Immature natural killer cell (primary cell): ENCODE data around the gene POLN. TPM values are rescaled to one million over a fixed set of nuclear protein-coding genes. Genes with fewer than 3 reads are reported as not detected.
"Not testable (repeated sequence)": the region's sequence is repeated elsewhere in the genome, so short reads cannot be mapped to it uniquely, and the experiment has no call there.

Source experiments
- DNase-seq, 3 donors: peaks; one replicate each; pipeline ENCODE4 v3.0.0; 2022; ENCODE audit warnings: mixed read lengths in 1 of 3
- H3K27ac Mint-ChIP-seq, 6 donors: one replicate each; pipeline ENCODE4 v1.8.0; 2020; ENCODE audit warnings: mixed read lengths in 6 of 6, mild to moderate bottlenecking in 5 of 6, inconsistent platforms in 4 of 6, moderate library complexity in 3 of 6
- H3K27me3 Mint-ChIP-seq, 3 donors: one replicate each; pipeline ENCODE4 v1.8.0; 2020 to 2021; ENCODE audit warnings: low read depth in 3 of 3, mild to moderate bottlenecking in 3 of 3, mixed read lengths in 3 of 3, moderate library complexity in 3 of 3, inconsistent platforms in 1 of 3
- H3K36me3 Mint-ChIP-seq, 3 donors: one replicate each; pipeline ENCODE4 v1.8.0; 2020; ENCODE audit warnings: mixed read lengths in 3 of 3, inconsistent platforms in 2 of 3, mild to moderate bottlenecking in 2 of 3
- H3K4me1 Mint-ChIP-seq, 2 donors: one replicate each; pipeline ENCODE4 v1.8.0; 2020; ENCODE audit warnings: inconsistent platforms in 2 of 2, mild to moderate bottlenecking in 2 of 2, mixed read lengths in 2 of 2, moderate library complexity in 1 of 2
- H3K4me3 Mint-ChIP-seq, 5 donors: one replicate each; pipeline ENCODE4 v1.8.0; 2020; ENCODE audit warnings: mild to moderate bottlenecking in 5 of 5, mixed read lengths in 5 of 5, inconsistent platforms in 3 of 5, moderate library complexity in 3 of 5
- H3K9me3 Mint-ChIP-seq, 6 donors: one replicate each; pipeline ENCODE4 v1.8.0; 2020; ENCODE audit warnings: mild to moderate bottlenecking in 6 of 6, mixed read lengths in 6 of 6, inconsistent platforms in 4 of 6, moderate library complexity in 3 of 6
- polyA plus RNA-seq, 3 donors: library from polyadenylated mRNA; unstranded; fragments of 300-500 nt; fragmentation: Illumina TruSeq; gene quantifications; one replicate each; pipeline ENCODE4 v1.2.3, GENCODE V29; 2021

POLN gene
- polyA plus RNA-seq, 3 donors from 2014 or later = 0.41 to 1.6 TPM; not detected in 1

DNA sequence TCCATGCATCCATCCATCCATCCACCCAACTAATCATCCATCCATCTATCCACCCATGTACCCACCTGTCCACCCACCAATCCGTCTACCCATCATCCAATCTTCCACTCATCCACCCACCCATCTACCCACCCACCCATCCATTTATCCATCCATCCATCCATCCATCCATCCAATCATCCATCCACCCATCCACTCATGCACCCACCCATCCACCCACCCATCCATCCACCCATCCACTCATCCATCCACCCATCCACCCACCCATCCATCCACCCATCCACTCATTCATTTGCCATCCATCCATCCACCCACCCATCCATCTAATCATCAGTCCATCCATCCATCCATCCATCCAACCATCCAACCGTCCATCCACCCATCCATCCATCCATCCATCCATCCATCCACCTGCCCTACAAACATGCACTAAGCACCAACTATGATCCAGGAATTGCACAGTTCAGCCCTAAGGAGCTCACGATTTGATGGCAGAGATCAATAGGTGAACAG is 41.3 kb upstream of the POLN start:
- H3K4me1 Mint-ChIP-seq = peaks cover 38 to 44% of the 10 kb centered on the region in 2 donors
- H3K9me3 Mint-ChIP-seq = no peaks in the 10 kb centered on the region
- no peak for DNase-seq
- peaks cover 0 to 20% (median 16%) of the 10 kb centered on the region in 3 donors for H3K36me3 Mint-ChIP-seq
- H3K27me3 Mint-ChIP-seq = peaks cover 12 to 19% (median 14%) of the 10 kb centered on the region in 3 donors
- H3K4me3 Mint-ChIP-seq = peak overlapping the region in 3 of 5 donors; percentile 18 to 64 (median 58)
- H3K27ac Mint-ChIP-seq = peak overlapping the region in 5 of 6 donors; percentile 99 to 100 (median 100)

DNA sequence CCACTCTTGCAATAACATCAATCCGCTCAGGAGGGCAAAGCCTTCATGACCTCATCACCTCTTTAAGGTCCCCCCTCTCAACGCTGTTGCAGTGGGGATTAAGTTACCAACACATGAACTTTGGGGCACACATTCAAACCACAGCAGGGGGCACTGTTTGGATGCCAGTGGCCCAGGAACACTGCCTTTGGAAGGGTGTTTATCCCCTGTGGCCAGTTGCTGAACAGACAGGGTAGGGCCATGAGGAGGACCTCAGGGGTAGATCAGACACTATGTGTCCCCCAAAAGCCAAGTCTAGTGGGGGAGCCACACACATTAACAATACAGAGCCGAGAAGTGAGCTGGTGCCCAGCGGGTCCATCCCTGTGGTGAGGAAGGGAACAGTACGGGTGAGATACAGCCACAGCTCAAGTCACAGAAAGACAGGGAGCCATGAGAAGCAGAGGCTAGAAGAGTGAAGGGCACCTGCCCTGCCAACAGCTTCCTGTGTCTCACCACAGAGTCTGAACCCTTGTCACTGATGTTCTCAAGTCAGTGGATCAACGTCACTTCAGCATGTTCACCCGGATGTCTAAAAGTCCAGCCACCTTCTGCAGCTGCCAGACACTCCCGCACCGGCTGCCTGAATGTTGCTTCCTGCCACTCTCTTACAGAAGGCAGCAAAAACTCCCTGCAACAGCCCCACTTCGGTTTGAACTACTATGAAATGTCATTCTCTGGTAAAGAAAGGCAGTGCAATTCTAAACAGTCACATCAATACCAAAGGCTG is 39.8 kb upstream of the POLN start:
- H3K36me3 Mint-ChIP-seq = peaks cover 0 to 18% (median 14%) of the 10 kb centered on the region in 3 donors
- peak overlapping the region; percentile 70 to 84 (median 77) for H3K4me3 Mint-ChIP-seq
- H3K9me3 Mint-ChIP-seq = no peaks in the 10 kb centered on the region
- H3K27ac Mint-ChIP-seq = peak overlapping the region; percentile 99 to 100 (median 100)
- peaks cover 38 to 44% of the 10 kb centered on the region in 2 donors for H3K4me1 Mint-ChIP-seq
- peak; percentile 94 to 95 (median 95) for DNase-seq
- H3K27me3 Mint-ChIP-seq = peaks cover 9 to 19% (median 9%) of the 10 kb centered on the region in 3 donors

DNA sequence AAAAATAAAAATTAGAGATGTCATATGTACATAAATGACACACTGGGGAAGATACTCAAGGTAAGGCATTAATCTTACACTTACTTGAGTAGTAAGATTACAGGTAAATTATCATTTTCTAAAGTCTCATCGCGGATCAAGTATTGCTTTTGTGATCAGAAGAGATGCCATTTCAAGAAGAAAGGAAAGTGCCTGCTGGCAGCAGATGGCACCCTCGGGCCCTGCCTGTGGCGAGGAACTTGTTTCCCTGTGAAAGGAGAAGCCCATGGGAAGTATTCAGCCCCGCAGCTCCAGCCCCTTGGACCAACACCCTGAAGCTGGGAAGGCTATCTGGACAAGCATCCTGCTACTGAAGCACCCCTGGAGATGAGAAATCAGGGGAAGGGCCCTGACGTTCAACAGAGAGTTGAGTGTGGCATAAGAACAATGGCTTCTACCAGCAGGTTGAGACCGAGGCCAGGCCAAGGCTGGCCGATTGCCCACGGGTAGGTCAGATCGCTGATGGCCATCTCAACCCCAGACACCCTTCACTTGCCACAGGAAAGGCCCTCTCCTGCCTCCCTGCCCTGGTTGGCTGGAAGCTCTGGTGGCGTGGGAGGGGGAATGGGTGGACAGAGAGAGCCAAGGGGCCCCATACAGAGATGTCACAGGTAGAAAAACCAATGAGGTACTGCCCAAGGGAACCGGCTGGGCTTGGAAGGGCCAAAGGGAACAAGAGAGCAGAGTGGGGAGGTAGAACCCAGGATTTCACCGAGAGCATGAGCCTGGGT is 38.8 kb upstream of the POLN start:
- DNase-seq = no peak
- Mint-ChIP-seq H3K4me1 (peaks cover 38 to 44% of the 10 kb centered on the region in 2 donors), H3K4me3 (peak overlapping the region in 2 of 5 donors; percentile 58 to 77)

DNA sequence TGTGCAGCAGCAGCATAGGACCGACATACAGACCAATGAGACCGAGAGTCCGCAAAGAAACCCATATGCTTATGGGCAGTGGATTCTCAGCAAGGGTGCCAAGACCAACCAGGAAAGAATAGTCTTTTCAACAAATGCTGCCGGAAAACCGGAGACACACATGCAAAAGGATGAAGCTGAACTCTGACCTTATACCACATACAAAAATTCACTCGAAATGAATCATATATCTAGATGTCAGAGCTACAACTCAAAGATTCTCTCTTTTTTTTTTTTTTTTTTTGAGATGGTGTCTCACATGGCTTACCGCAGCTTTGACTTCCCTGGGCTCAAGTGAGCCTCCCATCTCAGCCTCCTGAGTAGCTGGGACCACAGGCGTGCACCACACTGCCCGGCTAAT is 36.0 kb upstream of the POLN start:
- H3K9me3 Mint-ChIP-seq = no peaks in the 10 kb centered on the region
- peaks cover 3 to 9% (median 7%) of the 10 kb centered on the region in 3 donors for H3K36me3 Mint-ChIP-seq
- H3K27me3 Mint-ChIP-seq = peaks cover 10 to 16% (median 11%) of the 10 kb centered on the region in 3 donors
- peaks cover 29 to 33% of the 10 kb centered on the region in 2 donors for H3K4me1 Mint-ChIP-seq
- peak overlapping the region in 3 of 6 donors; percentile 35 to 100 (median 84) for H3K27ac Mint-ChIP-seq
- DNase-seq = no peak
- no peak overlapping the region for H3K4me3 Mint-ChIP-seq

More for the DNA sequence above, 38.8 kb upstream of the POLN start:
- Mint-ChIP-seq H3K27me3 (peaks cover 8 to 16% (median 11%) of the 10 kb centered on the region in 3 donors), H3K27ac (peak overlapping the region; percentile 99 to 100 (median 100)), H3K9me3 (no peaks in the 10 kb centered on the region), H3K36me3 (peaks cover 0 to 16% (median 9%) of the 10 kb centered on the region in 3 donors)

DNA sequence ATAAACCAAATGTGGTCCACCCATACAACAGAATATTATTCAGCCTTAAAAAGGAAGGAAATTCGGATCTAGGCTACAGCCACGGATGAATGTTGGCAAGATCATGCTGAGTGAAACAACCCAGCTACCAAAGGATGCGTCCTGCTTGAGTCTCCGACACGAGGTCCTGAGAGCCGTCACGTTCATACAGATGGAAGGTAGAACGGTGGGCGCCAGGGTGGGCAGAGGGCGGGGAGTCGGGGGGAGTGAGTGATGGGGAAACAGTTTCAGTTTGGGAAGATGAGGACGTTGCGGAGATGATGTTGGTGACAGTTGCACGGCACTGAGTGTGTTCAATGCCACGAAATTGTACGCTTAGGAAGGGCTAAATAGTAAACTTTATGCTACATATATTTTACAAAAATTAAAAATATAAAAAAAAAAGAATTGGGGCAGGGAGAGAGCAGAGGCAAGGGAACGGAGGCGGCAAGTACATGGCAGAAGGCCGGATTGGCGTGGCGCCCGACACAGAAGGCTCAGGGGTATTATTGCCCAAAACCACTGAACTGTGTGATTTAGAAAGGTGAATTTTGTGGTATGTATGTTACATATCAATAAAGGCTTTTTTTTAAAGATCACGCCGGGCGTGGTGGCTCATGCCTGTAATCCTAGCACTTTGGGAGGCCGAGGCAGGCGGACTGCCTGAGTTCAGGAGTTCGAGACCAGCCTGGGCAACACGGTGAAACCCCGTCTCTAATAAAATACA is 34.8 kb upstream of the POLN start:
- Mint-ChIP-seq H3K4me1 (peaks cover 22 to 29% of the 10 kb centered on the region in 2 donors), H3K27ac (no peak overlapping the region)

DNA sequence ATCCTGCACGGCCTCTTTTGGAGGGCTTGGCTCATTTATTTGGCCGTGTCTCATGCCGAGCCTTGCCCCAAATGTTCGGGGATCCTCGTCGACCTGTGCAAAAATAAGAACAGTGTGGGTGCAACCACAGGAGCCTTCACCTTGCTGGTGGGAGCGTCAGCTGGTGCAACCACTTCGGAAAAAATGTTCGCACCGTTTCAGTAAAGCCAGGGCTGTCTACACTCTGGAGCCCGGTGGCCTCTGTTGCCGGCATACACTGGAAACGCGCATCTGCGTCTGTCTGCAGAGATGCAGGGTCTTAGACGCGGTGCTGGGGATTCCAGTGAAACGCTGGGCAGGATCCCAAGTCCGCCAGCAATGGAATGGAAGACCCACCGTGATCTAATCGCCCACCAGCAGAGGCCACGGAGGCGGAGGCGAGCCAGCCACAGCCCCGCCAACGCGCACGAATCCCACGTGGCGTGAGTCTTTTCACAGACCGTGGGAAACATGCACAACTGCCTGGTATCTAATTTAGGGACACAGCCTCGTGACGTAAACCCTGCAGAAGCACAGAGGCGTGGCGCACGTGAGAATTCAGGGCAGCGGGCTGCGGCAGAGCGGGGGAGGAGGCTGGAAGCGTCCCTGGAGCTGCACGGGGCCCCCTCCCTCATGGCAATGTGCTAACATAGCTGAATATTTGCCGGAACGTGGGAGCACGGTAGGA is 33.8 kb upstream of the POLN start:
- Mint-ChIP-seq H3K36me3 (peaks cover 3 to 7% (median 6%) of the 10 kb centered on the region in 3 donors), H3K27me3 (peaks cover 3 to 6% (median 4%) of the 10 kb centered on the region in 3 donors), H3K4me1 (peaks cover 12 to 18% of the 10 kb centered on the region in 2 donors), H3K27ac (no peak overlapping the region), H3K9me3 (no peaks in the 10 kb centered on the region), H3K4me3 (no peak overlapping the region)
- no peak for DNase-seq

More for the DNA sequence above, 34.8 kb upstream of the POLN start:
- DNase-seq = no peak
- Mint-ChIP-seq H3K4me3 (no peak overlapping the region), H3K9me3 (no peaks in the 10 kb centered on the region), H3K27me3 (peaks cover 4 to 7% (median 6%) of the 10 kb centered on the region in 3 donors), H3K36me3 (peaks cover 3 to 7% (median 6%) of the 10 kb centered on the region in 3 donors)

DNA sequence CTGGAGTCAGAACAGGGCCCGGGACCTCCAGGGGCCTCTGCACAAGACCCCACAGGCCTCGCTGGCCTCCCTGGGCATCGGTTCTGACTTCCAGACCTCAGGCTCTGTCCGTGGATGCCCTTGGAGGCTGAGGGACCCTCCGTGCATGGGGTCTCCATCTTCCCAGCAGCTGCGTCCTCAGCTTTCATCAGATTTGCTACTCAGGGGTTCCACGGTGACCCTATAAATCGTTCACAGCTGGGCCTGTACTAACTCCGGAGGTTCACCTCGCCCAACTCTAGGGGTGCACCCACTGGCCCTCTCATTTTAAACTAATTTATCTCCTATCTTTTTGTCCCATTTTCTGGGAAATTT is 33.1 kb upstream of the POLN start:
- H3K4me3 Mint-ChIP-seq, H3K9me3 Mint-ChIP-seq, H3K27me3 Mint-ChIP-seq, H3K27ac Mint-ChIP-seq, DNase-seq, H3K36me3 Mint-ChIP-seq: not testable (repeated sequence)
- peaks cover 9 to 13% of the 10 kb centered on the region in 2 donors for H3K4me1 Mint-ChIP-seq

DNA sequence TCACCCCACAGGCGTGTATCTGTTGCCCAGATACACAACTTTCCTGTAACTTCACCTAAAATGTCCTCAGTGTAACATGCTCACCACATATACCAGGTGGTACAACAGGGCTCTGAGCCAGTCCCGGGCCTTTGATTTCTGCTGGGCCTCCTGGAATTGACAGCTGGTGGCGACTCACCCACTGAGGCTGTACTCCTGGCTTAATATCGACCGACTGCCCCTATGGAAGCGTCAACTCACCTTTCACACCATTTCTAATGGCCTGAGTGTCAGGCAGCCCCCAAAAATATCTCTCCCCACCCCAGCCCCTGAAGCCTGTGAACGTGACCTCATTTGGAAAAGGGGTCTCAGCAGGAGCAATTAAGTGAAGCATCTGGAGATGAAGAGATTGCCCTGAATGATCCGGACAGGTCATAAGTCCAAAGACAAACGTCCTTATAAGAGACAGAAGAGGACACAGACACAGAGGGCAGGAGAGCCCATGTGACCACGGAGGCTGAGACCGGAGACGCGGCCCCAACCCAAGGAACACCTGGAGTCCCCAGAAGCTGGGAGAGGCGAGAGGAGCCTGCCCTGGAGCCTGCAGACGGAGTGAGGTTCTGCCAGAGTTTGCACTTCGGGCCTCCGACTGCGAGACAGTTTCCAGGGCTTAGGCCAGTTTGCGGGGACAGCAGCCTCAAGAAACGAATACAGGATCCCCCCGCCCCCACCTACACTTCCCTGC is 32.6 kb upstream of the POLN start:
- Mint-ChIP-seq H3K4me1 (peaks cover 7 to 13% of the 10 kb centered on the region in 2 donors), H3K36me3 (peaks cover 3 to 9% (median 9%) of the 10 kb centered on the region in 3 donors), H3K9me3 (no peaks in the 10 kb centered on the region), H3K4me3 (no peak overlapping the region), H3K27ac (peak overlapping the region in 2 of 6 donors; percentile 42 to 52), H3K27me3 (peaks cover 2 to 4% (median 3%) of the 10 kb centered on the region in 3 donors)
- no peak for DNase-seq

DNA sequence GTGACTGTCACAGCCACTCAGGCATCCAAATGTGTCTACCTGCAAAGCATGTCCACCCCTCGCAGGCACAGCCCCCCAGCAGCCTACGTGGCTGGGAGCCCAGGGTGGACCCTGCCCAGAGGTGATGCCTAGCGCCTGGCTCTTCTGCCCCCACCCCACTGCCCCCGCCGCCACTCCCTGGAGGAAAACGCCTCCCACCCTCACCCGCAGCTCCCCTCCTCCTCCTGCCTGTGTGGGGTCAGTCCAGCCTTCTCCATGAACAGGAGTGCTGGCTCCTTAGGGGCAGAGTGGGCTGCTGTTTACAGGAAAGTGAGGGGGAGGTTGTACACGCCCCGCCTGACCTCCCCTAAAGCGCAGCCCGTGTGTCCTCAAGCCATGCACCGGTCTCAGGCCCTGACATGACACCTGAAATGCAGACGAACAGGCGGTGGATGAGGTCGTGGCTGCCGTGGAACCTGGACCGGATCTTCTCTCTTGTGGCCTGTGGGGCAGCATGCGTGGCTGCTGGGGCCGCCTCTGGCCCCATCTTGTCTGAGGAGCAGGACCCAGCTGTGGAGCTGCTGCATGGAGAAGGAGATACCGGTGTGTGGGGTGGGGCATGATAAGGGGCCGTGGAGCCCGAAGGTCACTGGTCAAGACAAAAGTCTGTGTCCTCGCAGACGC is 31.9 kb upstream of the POLN start:
- H3K4me3 Mint-ChIP-seq = no peak overlapping the region
- DNase-seq = no peak
- H3K9me3 Mint-ChIP-seq = no peaks in the 10 kb centered on the region
- H3K4me1 Mint-ChIP-seq = peaks cover 7 to 13% of the 10 kb centered on the region in 2 donors
- no peak overlapping the region for H3K27ac Mint-ChIP-seq
- H3K27me3 Mint-ChIP-seq = peaks cover 2 to 4% (median 3%) of the 10 kb centered on the region in 3 donors
- peaks cover 3 to 11% (median 10%) of the 10 kb centered on the region in 3 donors for H3K36me3 Mint-ChIP-seq

DNA sequence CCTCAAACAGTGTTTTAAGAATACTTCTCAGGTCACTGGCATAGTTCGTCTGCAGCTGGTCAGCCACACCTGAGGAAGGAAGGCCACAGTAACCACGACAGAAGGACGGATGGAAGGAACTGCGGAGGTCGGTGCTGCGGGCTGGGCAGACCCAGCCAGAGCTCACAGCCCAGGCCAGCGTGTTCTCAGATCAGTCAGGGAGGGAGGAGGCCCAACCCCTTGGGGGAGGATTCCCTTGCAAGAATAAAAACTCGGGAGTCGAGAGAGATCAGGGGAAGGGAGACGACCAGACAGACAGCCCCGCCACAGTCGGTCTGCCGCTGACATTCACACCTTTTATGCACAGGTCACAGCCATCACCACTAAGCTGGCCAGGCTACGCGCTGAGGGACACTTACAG is 31.3 kb upstream of the POLN start:
- Mint-ChIP-seq H3K36me3 (peaks cover 3 to 11% (median 10%) of the 10 kb centered on the region in 3 donors), H3K9me3 (no peaks in the 10 kb centered on the region), H3K27ac (peak overlapping the region in 3 of 6 donors; percentile 30 to 81 (median 69)), H3K4me3 (no peak overlapping the region), H3K27me3 (peaks cover 2 to 4% (median 3%) of the 10 kb centered on the region in 3 donors), H3K4me1 (peaks cover 7 to 13% of the 10 kb centered on the region in 2 donors)
- DNase-seq = no peak

DNA sequence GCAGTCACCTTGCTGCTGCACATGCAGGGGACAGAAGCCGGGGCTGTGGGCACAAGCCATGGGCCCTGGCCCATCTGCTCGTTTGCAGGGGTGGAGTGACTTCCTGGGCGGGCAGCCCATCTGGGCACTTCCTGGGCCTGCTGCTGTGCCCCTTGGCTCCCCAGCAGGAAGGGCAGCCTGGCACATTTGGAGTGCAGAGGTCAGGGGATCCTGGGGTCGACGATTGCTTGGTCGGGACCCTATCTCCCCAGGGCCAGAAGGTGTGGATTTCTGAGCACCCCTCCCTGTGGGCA is 30.9 kb upstream of the POLN start:
- Mint-ChIP-seq H3K9me3 (no peaks in the 10 kb centered on the region), H3K27ac (no peak overlapping the region), H3K27me3 (peaks cover 2 to 4% (median 3%) of the 10 kb centered on the region in 3 donors), H3K4me1 (peaks cover 7 to 13% of the 10 kb centered on the region in 2 donors), H3K4me3 (no peak overlapping the region), H3K36me3 (peaks cover 3 to 11% (median 10%) of the 10 kb centered on the region in 3 donors)
- no peak for DNase-seq
